ENCODE measurements around the gene GSN.

GSN gene

DNA sequence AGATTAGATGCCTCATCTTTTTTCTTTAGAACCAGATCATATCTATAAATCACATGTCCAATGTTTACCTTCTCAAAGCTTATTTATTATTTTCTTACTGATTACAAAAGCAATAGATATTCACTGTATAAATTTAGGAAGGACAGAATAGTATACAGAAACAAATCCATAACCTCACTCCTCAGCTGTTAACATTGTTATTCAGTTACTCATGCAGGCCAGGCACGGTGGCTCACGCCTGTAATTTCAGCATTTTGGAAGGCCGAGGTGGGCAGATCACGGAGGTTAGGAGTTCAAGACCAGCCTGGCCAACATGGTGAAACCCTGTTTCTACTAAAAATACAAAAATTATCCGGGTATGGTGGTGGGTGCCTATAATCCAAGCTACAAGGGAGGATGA is 86.8 kb downstream of the GSN start:
- TF ChIP-seq CTCF (conservative IDR thresholded peaks at IDR 0.05): no peak
- no peak overlapping the region for H3K27ac ChIP-seq

- no peak for TF ChIP-seq CTCF (conservative IDR thresholded peaks at IDR 0.05)
- H3K27ac ChIP-seq: peak overlapping the region; percentile 78
These were observed 89.0 kb downstream of the GSN start for GRCh38 chr9:121357011-121357410.

GRCh38 chr9:121358751-121359150 is 90.8 kb downstream of the GSN start:
- TF ChIP-seq CTCF (conservative IDR thresholded peaks at IDR 0.05): no peak
- no peak overlapping the region for H3K27ac ChIP-seq

DNA sequence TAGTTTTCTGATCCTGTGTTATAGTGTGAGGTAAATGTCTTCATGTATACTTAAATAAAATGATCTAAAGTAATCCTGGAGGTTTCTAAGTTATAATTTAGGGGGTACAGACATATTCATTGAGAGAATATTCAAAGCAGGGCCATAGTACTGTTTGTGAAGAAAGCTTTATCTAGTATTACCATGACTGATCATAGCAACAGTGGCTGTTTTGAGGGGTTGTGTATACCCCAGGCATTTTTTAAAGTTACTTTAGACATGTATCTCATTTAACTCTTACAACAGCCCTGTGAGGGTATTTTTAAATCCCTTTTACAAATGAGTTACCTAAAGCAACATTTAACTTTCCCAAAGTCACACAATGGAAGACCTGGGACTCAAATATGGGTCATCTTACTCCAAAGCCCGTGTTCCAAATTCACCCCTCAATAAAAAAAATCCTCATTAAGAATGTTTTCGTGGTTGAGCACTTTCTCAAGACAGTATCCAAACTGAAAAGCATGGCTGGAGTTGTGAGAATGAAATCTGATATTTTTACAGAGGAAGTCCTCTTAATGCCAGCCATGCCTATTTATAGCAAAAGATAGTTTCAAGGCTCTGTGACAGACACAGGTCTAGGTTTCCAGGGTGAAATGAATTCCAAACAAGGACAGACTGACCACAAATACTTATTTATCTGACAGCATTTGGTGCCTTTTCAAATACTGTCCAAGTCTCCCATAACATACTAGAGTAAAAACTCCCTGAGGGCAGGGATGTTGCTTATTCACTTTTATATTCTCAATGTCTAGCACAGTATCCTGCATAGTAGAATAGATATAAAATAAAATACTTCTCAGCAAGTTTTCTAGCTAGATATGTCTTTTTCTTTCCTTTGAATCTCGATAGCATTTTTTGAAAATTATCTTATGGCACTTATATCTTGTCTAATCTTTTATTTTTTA is 91.7 kb downstream of the GSN start:
- no peak for TF ChIP-seq CTCF (conservative IDR thresholded peaks at IDR 0.05)
- H3K27ac ChIP-seq: no peak overlapping the region

DNA sequence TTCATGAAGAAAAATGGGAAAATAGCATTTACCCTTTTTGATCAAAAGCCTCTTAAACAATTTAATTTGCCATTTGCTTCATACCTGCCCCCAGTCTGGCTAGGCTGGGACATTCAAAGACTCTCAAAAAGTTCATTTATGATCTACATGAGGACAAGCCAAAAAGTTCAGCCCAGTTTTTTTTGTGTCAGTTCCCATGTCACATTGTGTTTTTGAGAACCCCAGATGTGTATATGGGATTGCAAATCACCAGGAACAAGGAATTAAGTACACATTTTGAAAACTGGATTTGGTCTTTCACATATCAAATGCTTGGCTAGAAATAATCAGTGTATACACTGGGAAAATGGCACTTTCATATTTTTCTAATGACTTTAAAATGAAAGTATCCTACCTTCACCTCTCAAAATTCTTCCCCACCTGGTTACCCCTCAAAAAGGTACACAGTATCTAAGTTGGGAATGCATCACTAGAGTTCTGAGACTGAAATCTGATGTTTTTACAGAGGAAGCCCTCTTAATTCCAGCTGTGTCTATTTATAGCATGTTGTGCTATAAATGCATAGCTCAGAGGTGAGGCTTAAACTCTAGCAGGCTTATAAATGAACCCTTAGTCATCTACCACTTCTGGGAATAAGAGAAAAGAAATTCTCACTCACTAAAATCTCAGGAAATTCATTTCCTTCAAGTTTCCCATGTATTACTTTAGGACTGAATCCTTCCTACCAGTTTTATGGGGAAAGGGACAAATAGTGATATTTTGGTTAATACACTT is 92.8 kb downstream of the GSN start:
- no peak for TF ChIP-seq CTCF (conservative IDR thresholded peaks at IDR 0.05)
- H3K27ac ChIP-seq: no peak overlapping the region

DNA sequence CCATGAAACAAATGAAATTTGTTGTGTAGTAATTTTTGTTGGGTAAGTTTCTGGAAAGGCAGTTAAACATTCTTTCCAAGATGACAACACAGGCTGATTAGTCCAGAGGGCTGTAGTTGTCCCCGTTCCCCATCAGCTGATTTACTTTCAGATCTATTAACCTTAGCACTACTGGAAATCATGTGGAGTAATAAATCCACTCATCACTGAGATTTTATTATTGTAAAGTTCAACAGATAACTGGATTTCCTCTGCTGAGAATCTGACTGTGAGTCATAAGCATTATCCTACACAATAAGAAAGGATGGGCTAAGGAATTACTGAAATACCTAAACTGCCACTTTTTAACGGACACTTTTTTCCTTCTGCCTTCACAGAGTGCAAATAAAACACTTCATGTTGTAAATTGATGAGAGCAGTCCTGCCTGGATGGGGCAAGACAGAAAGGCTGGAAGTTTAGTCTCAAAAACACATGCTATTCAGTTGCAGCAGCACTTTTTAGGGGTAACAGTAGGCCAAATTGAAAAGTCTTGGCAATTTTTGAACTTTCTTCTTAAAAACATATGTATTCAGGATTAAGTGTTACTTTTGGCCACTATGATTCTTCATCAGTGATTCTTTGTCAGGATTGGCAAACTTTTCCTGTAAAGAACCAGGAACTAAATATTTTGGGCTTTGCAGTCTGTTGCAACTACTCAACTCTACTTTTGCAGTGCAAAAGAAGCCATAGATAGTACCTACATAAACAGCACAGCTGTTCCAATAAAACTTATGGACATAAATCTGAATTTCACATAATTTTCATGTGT is 95.1 kb downstream of the GSN start:
- TF ChIP-seq CTCF (conservative IDR thresholded peaks at IDR 0.05): no peak
- H3K27ac ChIP-seq: peak overlapping the region; percentile 8; the same call in 1 of the 2 replicates

DNA sequence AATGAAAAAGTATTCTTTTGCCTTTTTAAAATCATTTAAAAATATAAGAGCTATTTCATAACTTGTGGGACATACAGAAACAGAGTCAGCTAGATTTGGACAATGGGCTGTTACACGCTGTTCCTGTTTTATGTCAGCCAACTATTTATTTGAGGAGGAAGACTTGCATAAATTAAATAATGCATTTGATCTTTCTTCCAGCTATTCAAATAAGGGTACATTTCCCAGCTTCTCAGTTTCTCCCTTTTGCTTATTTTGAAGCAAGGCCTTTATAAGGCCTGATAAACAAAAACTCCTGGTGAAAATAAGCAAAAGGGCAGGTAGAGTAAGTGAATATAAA is 95.6 kb downstream of the GSN start:
- no peak for TF ChIP-seq CTCF (conservative IDR thresholded peaks at IDR 0.05)
- peak overlapping the region; percentile 8; the same call in 1 of the 2 replicates for H3K27ac ChIP-seq

Data from VCaP (cell line).